ENCODE measurements around the gene PPM1E. TPM values are rescaled to one million over a fixed set of nuclear protein-coding genes. Genes with fewer than 3 reads are reported as not detected.
"Not testable (repeated sequence)": the region's sequence is repeated elsewhere in the genome, so short reads cannot be mapped to it uniquely, and the experiment has no call there.

PPM1E gene
- total RNA-seq, 4 donors from 2014 or later, result under 0.01 to 0.23 TPM; not detected in 2

DNA sequence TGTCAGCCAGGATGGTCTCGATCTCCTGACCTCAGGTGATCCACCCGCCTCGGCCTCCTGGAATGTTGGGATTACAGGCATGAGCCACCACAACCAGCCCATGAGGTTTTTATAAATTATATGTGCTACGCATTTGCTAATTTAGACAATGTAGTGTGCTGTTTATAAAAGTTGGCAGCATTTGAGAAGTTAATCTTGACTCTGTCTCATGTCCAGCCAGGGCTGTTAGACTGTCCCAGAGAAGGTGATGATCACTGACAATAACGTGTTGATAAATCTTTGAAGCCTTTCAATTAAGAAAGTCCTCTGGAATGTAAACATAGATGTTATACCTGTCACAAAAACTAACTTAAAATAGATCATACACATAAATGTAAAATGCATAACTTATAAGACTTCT, 82.0 kb downstream of the PPM1E start:
- intact Hi-C loops (cut with DNase I), result no loop called here
- no peaks in the 10 kb centered on the region for H3K9me3 ChIP-seq
- no peak overlapping the region for H3K27ac ChIP-seq
- 54 to 83% methylated on average over 2 to 5 of the region's 5 CpGs for WGBS, 2 donors
- no peaks in the 10 kb centered on the region for H3K27me3 ChIP-seq
- H3K36me3 ChIP-seq, result no peaks in the 10 kb centered on the region
- no peak for DNase-seq
- no peak overlapping the region for H3K4me3 ChIP-seq
- no peaks in the 10 kb centered on the region for H3K4me1 ChIP-seq
- TF ChIP-seq POLR2A (IDR thresholded peaks at IDR 0.05) (no peak), CTCF (IDR thresholded peaks at IDR 0.05) (no peak)

DNA sequence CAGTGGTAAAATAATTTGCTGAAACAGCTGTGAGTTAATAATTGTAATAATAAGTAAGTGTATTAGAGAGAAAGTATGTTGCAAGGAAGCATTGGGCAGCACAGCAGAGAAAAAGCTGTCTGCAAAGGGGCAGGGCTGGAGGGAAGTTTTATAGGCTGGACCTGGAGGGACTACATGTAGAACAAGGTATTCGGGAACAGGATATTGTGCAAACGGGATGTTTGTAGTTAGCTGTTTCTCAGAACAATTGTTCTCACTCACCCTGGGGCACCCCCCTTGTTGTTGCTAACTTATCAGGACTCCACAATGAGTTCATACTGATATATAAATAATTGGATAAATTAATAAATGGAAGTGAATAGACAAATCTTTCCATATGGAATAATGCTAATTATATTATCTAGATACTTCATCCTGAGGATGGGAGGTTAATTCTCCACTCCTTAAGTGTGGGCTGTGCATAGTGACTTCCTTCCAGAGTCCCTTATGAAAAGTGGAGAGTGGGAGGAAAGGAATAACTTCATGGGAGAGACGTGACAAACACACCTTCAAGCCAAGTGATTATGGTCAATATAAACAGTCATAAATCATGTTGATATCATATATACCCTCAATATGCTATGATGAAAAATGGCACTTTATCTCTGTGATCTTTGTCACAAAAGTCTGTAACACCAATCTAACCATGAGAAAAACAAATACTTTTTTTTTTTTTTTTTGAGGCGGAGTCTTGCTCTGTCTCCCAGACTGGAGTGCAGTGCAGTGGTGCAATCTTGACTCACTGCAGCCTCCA, 85.4 kb downstream of the PPM1E start:
- Histone ChIP-seq H3K27ac (no peak overlapping the region), H3K9me3 (no peaks in the 10 kb centered on the region), H3K27me3 (no peaks in the 10 kb centered on the region), H3K4me1 (no peaks in the 10 kb centered on the region), H3K36me3 (no peaks in the 10 kb centered on the region), H3K4me3 (no peak overlapping the region)
- WGBS, 2 donors, result 45 to 54% methylated on average over 4 of the region's 4 CpGs
- DNase-seq, result no peak
- TF ChIP-seq CTCF (IDR thresholded peaks at IDR 0.05) (no peak), POLR2A (IDR thresholded peaks at IDR 0.05) (no peak)
- intact Hi-C loops (cut with DNase I), result no loop called here

DNA sequence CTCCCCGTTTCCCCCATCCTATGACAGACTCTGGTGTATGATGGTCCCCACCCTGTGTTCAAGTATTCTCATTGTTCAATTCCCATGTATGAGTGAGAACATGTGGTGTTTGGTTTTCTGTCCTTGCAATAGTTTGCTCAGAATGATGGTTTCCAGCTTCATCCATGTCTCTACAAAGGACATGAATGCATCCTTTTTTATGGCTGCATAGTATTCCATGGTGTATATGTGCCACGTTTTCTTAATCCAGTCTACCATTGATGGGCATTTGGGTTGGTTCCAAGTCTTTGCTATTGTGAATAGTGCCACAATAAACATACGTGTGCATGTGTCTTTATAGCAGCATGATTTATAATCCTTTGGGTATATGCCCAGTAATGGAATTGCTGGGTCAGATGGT, 90.8 kb downstream of the PPM1E start:
- 41 to 66% methylated on average over 3 of the region's 3 CpGs for WGBS, 2 donors
- H3K27me3 ChIP-seq; H3K9me3 ChIP-seq; intact Hi-C loops (cut with DNase I); H3K27ac ChIP-seq; H3K4me1 ChIP-seq; H3K4me3 ChIP-seq; DNase-seq; H3K36me3 ChIP-seq: not testable (repeated sequence)

- H3K4me1 ChIP-seq; H3K9me3 ChIP-seq; intact Hi-C loops (cut with DNase I); H3K27ac ChIP-seq; H3K4me3 ChIP-seq; H3K27me3 ChIP-seq; H3K36me3 ChIP-seq; DNase-seq: not testable (repeated sequence)
- 78 to 97% methylated on average over 2 of the region's 2 CpGs for WGBS, 2 donors
These were observed 94.5 kb downstream of the PPM1E start for GRCh38 chr17:58850106-58850505.

GRCh38 chr17:58865301-58865700, 109.6 kb downstream of the PPM1E start:
- H3K4me3 ChIP-seq, result no peak overlapping the region
- H3K36me3 ChIP-seq, result no peaks in the 10 kb centered on the region
- H3K9me3 ChIP-seq, result no peaks in the 10 kb centered on the region
- no peak overlapping the region for H3K27ac ChIP-seq
- intact Hi-C loops (cut with DNase I), result no loop called here
- H3K27me3 ChIP-seq, result peaks cover 0 to 6% (median 0%) of the 10 kb centered on the region in 4 donors
- H3K4me1 ChIP-seq, result no peaks in the 10 kb centered on the region
- TF ChIP-seq CTCF (IDR thresholded peaks at IDR 0.05) (no peak), POLR2A (IDR thresholded peaks at IDR 0.05) (no peak)
- DNase-seq, result no peak
- WGBS, 2 donors, result 87 to 93% methylated on average over 4 to 6 of the region's 6 CpGs

DNA sequence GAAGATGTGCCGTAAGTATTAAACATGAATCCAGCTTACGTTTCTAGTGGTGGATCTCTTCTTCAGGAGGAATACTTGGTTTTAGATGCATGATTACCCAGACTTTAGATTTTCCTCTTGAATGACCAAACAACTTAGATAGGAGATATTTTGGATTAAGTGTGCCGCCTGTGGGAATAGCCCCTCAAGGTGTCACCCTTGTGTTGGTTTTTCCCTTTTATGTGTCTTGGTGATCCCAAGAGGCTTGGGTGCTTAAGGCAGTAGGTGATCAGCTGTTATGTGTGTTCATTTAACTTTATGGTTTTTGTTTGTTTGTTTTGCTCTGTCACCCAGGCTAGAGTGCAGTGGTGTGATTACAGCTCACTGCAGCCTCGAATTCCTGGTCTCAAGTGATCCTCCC, 115.1 kb downstream of the PPM1E start:
- TF ChIP-seq CTCF (IDR thresholded peaks at IDR 0.05) (no peak), POLR2A (IDR thresholded peaks at IDR 0.05) (no peak)
- Histone ChIP-seq H3K4me1 (no peaks in the 10 kb centered on the region), H3K27me3 (peaks cover 0 to 3% (median 0%) of the 10 kb centered on the region in 4 donors), H3K9me3 (no peaks in the 10 kb centered on the region), H3K27ac (no peak overlapping the region), H3K4me3 (no peak overlapping the region), H3K36me3 (no peaks in the 10 kb centered on the region)
- DNase-seq, result no peak
- intact Hi-C loops (cut with DNase I), result no loop called here
- 68 to 96% methylated on average over 4 of the region's 4 CpGs for WGBS, 2 donors

Measured in esophagus squamous epithelium (tissue), 5 donors.